SK-N-SH (cell line): ENCODE results near the gene PMEPA1. TPM values are rescaled to one million over a fixed set of nuclear protein-coding genes. Genes with fewer than 3 reads are reported as not detected.
A peak's percentile ranks its signal among the peaks of the same experiment; 100 is the strongest.

Experiments used
- CTCF ChIA-PET: fragments of 300-600, 350-600 bp; formaldehyde crosslinking; extraction: SDS; loops from one replicate; lab custom pipeline; 2021; lab: Yijun Ruan, JAX
- POLR2A ChIA-PET: fragments of 350-600 bp; sonication (Branson Sonifier 250); formaldehyde crosslinking; extraction: SDS; loops from one replicate; lab custom pipeline; 2020; ENCODE audit warnings: antibody characterized with exemption, inconsistent platforms; lab: Yijun Ruan, JAX
- DNase-seq: peaks from one replicate; pipeline ENCODE4 v3.0.0; 2012
- H2AFZ ChIP-seq: fragments of 200-600 bp; sonication (generic); 2 replicates; pipeline ENCODE4 v1.8.1; 2016; ENCODE audit warnings: antibody characterized with exemption, mild to moderate bottlenecking, low read depth
- H3F3A ChIP-seq: fragments of 200-600 bp; sonication (generic); replicated peaks from 2 replicates; pipeline ENCODE3; 2016; ENCODE audit warnings: antibody characterized with exemption, mild to moderate bottlenecking; ENCODE audit not compliant: insufficient read depth
- H3K27ac ChIP-seq, 2 experiments: fragments of 200-500 bp in 1 of 2; fragments of 200-600 bp in 1 of 2; sonication (Bioruptor generic) in 1 of 2; sonication (generic), shearing (Covaris generic) in 1 of 2; 2 replicates each; pipeline versions ENCODE4 v1.5.1 to v1.6.1; 2014 to 2016; ENCODE audit warnings: low read depth in 2 of 2, inconsistent platforms in 1 of 2, low read length in 1 of 2, mild to moderate bottlenecking in 1 of 2, mixed read lengths in 1 of 2
- H3K27me3 ChIP-seq: fragments of 200-600 bp; sonication (generic), shearing (Covaris generic); 2 replicates; pipeline ENCODE4 v1.6.1; 2016; ENCODE audit warnings: mixed run types; ENCODE audit not compliant: insufficient read depth
- H3K36me3 ChIP-seq, 2 experiments: fragments of 200-500 bp in 1 of 2; fragments of 200-600 bp in 1 of 2; sonication (Bioruptor generic) in 1 of 2; sonication (generic) in 1 of 2; replicated peaks in 1 of 2; 2 replicates each; pipeline versions ENCODE3 to v1.5.1; 2014 to 2016; ENCODE audit warnings: low read length in 1 of 2, mild to moderate bottlenecking in 1 of 2; ENCODE audit not compliant: insufficient read depth in 2 of 2, control insufficient read depth in 1 of 2
- H3K4me1 ChIP-seq, 2 experiments: fragments of 200-500 bp in 1 of 2; fragments of 200-600 bp in 1 of 2; sonication (Bioruptor generic) in 1 of 2; sonication (generic), shearing (Covaris generic) in 1 of 2; 2 replicates each; pipeline versions ENCODE4 v1.5.1 to v1.6.1; 2014 to 2016; ENCODE audit warnings: low read depth in 1 of 2, low read length in 1 of 2, mixed run types in 1 of 2; ENCODE audit not compliant: insufficient read depth in 2 of 2, control insufficient read depth in 1 of 2
- H3K4me2 ChIP-seq: fragments of 200-600 bp; sonication (generic), shearing (Covaris generic); 2 replicates; pipeline ENCODE4 v1.6.1; 2017; ENCODE audit warnings: mixed run types
- H3K4me3 ChIP-seq, 2 experiments: fragments of 200-500 bp in 1 of 2; fragments of 200-600 bp in 1 of 2; sonication (Bioruptor generic) in 1 of 2; sonication (generic), shearing (Covaris generic) in 1 of 2; 2 replicates each; pipeline versions ENCODE4 v1.5.1 to v1.8.1; 2014 to 2016; ENCODE audit warnings: low read depth in 2 of 2, inconsistent platforms in 1 of 2, low read length in 1 of 2, mild to moderate bottlenecking in 1 of 2, mixed read lengths in 1 of 2, moderate library complexity in 1 of 2
- H3K79me2 ChIP-seq: fragments of 200-600 bp; sonication (generic); 2 replicates; pipeline ENCODE4 v1.8.1; 2017; ENCODE audit warnings: mild to moderate bottlenecking; ENCODE audit not compliant: insufficient read depth
- H3K9ac ChIP-seq: fragments of 200-600 bp; sonication (generic); 2 replicates; pipeline ENCODE4 v1.6.1; 2017; ENCODE audit warnings: mixed run types
- H3K9me2 ChIP-seq: fragments of 200-600 bp; sonication (generic); 2 replicates; pipeline ENCODE4 v1.6.1; 2017; ENCODE audit warnings: mixed run types
- H3K9me3 ChIP-seq: fragments of 200-600 bp; sonication (generic); 2 replicates; pipeline ENCODE4 v1.6.1; 2017; ENCODE audit warnings: mixed run types, mild to moderate bottlenecking, moderate library complexity
- H4K20me1 ChIP-seq: fragments of 200-600 bp; sonication (generic); 2 replicates; pipeline ENCODE4 v1.6.1; 2017; ENCODE audit warnings: mild to moderate bottlenecking, mixed run types; ENCODE audit not compliant: insufficient read depth
- ELF1 ChIP-seq: IDR thresholded peaks from 2 replicates; pipeline ENCODE4 v1.4.0; 2012
- FOXJ3 ChIP-seq: sonication (generic); formaldehyde crosslinking; IDR thresholded peaks from 2 replicates; pipeline ENCODE4 v1.5.1; 2020; ENCODE audit warnings: mild to moderate bottlenecking, missing genetic modification reagents
- FOXM1 ChIP-seq: IDR thresholded peaks from 2 replicates; pipeline ENCODE4 v1.4.0; 2012; ENCODE audit warnings: low read depth, mild to moderate bottlenecking
- GABPA ChIP-seq: IDR thresholded peaks from 2 replicates; pipeline ENCODE4 v1.4.0; 2012; ENCODE audit warnings: low read depth, mild to moderate bottlenecking
- GATA2 ChIP-seq: sonication (generic); formaldehyde crosslinking; IDR thresholded peaks from 2 replicates; pipeline ENCODE4 v1.5.0; 2020; ENCODE audit warnings: mild to moderate bottlenecking, missing genetic modification reagents
- NFIC ChIP-seq: IDR thresholded peaks from 2 replicates; pipeline ENCODE4 v1.4.0; 2012; ENCODE audit warnings: borderline replicate concordance
- RCOR1 ChIP-seq: fragments of 150-350 bp; IDR thresholded peaks from 2 replicates; pipeline ENCODE4 v1.6.1; 2017; ENCODE audit warnings: antibody characterized with exemption, low read length
- RFX5 ChIP-seq: IDR thresholded peaks from 2 replicates; pipeline ENCODE4 v1.6.1; 2012; ENCODE audit warnings: mild to moderate bottlenecking, improper control_type of control experiment, low read length
- RXRA ChIP-seq: IDR thresholded peaks from 2 replicates; pipeline ENCODE4 v1.4.0; 2012; ENCODE audit warnings: low read depth, mild to moderate bottlenecking, borderline replicate concordance
- SIN3A ChIP-seq: IDR thresholded peaks from 2 replicates; pipeline ENCODE4 v1.6.1; 2012; ENCODE audit warnings: low read depth, mild to moderate bottlenecking, low read length, moderate library complexity, borderline replicate concordance
- TAF1 ChIP-seq: IDR thresholded peaks from 2 replicates; pipeline ENCODE4 v1.6.1; 2012; ENCODE audit warnings: low read depth, mild to moderate bottlenecking, low read length, moderate library complexity, borderline replicate concordance
- TCF12 ChIP-seq: IDR thresholded peaks from 2 replicates; pipeline ENCODE4 v1.4.0; 2012
- TEAD4 ChIP-seq: IDR thresholded peaks from 2 replicates; pipeline ENCODE4 v1.4.0; 2012; ENCODE audit warnings: mild to moderate bottlenecking, borderline replicate concordance; ENCODE audit not compliant: insufficient read depth
- WGBS: methylation state at CpG from one replicate; pipeline ENCODE4 v1.1.6; 2017; ENCODE audit warnings: low lambda C conversion rate; 5-methylcytosine and 5-hydroxymethylcytosine counted together
- polyA plus RNA-seq, 3 experiments: library from polyadenylated mRNA; depleted of rRNA; stranded (reverse); fragments of >200 nt; gene quantifications; 2 replicates each; pipeline ENCODE4 v1.2.3, GENCODE V29; 2012
- TF ChIP-seq, protein P1 (sequence below): fragments of 200-600 bp; sonication (generic); IDR thresholded peaks from 2 replicates; pipeline ENCODE4 v1.6.1; 2017; ENCODE audit warnings: antibody characterized with exemption, mild to moderate bottlenecking, moderate library complexity
- TF ChIP-seq, protein P2 (sequence below): IDR thresholded peaks from 2 replicates; pipeline ENCODE4 v1.6.1; 2012; ENCODE audit warnings: mild to moderate bottlenecking, low read depth, low read length, moderate library complexity
- TF ChIP-seq, protein P3 (sequence below): fragments of 150-350 bp; IDR thresholded peaks from 2 replicates; pipeline ENCODE4 v1.6.1; 2016; ENCODE audit warnings: mild to moderate bottlenecking, low read depth, low read length
- TF ChIP-seq, protein P4 (sequence below): IDR thresholded peaks from 2 replicates; pipeline ENCODE4 v1.4.0; 2012; ENCODE audit warnings: low read depth

PMEPA1 gene
- polyA plus RNA-seq, 1 of the 3 experiments (the other 2 are of a cell fraction) = 7.1 TPM

DNA sequence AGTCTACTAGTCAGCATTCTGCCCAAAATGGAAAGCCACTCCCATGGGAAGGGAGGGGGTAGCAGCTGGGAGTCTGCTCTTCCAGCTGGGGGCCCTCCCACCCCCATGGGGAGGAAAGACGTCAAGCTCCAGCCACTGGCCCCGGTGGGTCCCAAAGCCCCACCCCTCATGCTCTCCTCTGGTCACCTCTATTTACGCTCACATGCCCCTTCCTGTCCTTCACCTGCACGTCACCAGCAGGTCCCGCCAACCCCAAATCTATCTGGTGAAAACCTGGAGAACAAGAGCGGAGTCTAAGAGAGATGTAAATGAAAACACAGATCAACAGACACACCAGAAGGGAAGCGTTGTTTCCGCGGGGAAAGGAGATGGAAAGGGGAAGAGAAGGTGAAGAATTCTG is 59.5 kb downstream of the PMEPA1 start (continued):
- TF ChIP-seq, protein P1, sequence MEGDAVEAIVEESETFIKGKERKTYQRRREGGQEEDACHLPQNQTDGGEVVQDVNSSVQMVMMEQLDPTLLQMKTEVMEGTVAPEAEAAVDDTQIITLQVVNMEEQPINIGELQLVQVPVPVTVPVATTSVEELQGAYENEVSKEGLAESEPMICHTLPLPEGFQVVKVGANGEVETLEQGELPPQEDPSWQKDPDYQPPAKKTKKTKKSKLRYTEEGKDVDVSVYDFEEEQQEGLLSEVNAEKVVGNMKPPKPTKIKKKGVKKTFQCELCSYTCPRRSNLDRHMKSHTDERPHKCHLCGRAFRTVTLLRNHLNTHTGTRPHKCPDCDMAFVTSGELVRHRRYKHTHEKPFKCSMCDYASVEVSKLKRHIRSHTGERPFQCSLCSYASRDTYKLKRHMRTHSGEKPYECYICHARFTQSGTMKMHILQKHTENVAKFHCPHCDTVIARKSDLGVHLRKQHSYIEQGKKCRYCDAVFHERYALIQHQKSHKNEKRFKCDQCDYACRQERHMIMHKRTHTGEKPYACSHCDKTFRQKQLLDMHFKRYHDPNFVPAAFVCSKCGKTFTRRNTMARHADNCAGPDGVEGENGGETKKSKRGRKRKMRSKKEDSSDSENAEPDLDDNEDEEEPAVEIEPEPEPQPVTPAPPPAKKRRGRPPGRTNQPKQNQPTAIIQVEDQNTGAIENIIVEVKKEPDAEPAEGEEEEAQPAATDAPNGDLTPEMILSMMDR = no peak

DNA sequence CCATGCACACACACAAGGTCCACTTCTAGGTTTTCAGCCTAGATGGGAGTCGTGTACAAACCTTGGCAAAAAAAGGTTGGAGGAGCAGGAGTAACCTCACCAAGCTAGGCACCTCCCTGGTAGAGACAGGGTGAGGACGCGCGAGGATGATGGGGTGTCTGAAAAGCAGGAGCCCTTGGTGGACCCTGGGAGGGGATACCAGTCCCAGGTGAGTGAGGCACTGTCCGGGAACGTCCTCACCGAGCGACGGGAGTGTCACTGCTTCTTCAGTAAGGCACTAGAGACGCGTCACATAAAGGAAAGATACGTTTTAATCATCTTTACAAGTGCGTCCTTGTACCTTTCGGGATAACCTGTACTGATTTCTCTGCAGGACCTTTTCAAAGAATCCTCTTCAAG is 60.2 kb downstream of the PMEPA1 start:
- 96% methylated on average over 14 of the region's 14 CpGs for WGBS
- CTCF ChIA-PET = interaction anchor here (1.4 to 2.2 kb wide), 4 partner anchors 16 to 437 kb away, joined by 3 to 12 read pairs (median 4); no protein-coding TSS in a partner anchor

DNA sequence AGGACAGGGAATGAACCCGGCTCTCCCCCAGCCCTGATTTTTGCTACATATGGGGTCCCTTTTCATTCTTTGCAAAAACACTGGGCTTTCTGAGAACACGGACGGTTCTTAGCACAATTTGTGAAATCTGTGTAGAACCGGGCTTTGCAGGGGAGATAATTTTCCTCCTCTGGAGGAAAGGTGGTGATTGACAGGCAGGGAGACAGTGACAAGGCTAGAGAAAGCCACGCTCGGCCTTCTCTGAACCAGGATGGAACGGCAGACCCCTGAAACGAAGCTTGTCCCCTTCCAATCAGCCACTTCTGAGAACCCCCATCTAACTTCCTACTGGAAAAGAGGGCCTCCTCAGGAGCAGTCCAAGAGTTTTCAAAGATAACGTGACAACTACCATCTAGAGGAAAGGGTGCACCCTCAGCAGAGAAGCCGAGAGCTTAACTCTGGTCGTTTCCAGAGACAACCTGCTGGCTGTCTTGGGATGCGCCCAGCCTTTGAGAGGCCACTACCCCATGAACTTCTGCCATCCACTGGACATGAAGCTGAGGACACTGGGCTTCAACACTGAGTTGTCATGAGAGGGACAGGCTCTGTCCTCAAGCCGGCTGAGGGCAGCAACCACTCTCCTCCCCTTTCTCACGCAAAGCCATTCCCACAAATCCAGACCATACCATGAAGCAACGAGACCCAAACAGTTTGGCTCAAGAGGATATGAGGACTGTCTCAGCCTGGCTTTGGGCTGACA is 60.8 kb downstream of the PMEPA1 start:
- peaks cover 7 to 45% of the 10 kb centered on the region in 2 experiments for H3K36me3 ChIP-seq
- no peak overlapping the region for H3K9ac ChIP-seq
- no peaks in the 10 kb centered on the region for H3K27me3 ChIP-seq
- H3K79me2 ChIP-seq = no peaks in the 10 kb centered on the region
- ChIA-PET POLR2A (no interaction called here), CTCF (interaction anchor here (1.0 to 2.2 kb wide), 6 partner anchors 16 to 531 kb away, joined by 3 to 12 read pairs (median 5); no protein-coding TSS in a partner anchor)
- H3K4me2 ChIP-seq = no peak overlapping the region
- H3K4me3 ChIP-seq = no peak overlapping the region
- no peaks in the 10 kb centered on the region for H3F3A ChIP-seq
- peaks cover 6% of the 10 kb centered on the region for H4K20me1 ChIP-seq
- H3K4me1 ChIP-seq = no peaks in the 10 kb centered on the region; a peak in 1 of 4 replicates
- WGBS = 95% methylated on average over 13 of the region's 15 CpGs
- H2AFZ ChIP-seq = no peak overlapping the region
- no peaks in the 10 kb centered on the region for H3K9me3 ChIP-seq
- H3K27ac ChIP-seq = no peak overlapping the region
- no peaks in the 10 kb centered on the region for H3K9me2 ChIP-seq
- peak; percentile 9 for DNase-seq
- TF ChIP-seq SIN3A (no peak), RXRA (no peak), GABPA (no peak), RCOR1 (no peak), FOXJ3 (CRISPR knock-in tag) (no peak), TCF12 (no peak), ELF1 (no peak)
- TF ChIP-seq, protein P1 = no peak
- TF ChIP-seq, protein P2, sequence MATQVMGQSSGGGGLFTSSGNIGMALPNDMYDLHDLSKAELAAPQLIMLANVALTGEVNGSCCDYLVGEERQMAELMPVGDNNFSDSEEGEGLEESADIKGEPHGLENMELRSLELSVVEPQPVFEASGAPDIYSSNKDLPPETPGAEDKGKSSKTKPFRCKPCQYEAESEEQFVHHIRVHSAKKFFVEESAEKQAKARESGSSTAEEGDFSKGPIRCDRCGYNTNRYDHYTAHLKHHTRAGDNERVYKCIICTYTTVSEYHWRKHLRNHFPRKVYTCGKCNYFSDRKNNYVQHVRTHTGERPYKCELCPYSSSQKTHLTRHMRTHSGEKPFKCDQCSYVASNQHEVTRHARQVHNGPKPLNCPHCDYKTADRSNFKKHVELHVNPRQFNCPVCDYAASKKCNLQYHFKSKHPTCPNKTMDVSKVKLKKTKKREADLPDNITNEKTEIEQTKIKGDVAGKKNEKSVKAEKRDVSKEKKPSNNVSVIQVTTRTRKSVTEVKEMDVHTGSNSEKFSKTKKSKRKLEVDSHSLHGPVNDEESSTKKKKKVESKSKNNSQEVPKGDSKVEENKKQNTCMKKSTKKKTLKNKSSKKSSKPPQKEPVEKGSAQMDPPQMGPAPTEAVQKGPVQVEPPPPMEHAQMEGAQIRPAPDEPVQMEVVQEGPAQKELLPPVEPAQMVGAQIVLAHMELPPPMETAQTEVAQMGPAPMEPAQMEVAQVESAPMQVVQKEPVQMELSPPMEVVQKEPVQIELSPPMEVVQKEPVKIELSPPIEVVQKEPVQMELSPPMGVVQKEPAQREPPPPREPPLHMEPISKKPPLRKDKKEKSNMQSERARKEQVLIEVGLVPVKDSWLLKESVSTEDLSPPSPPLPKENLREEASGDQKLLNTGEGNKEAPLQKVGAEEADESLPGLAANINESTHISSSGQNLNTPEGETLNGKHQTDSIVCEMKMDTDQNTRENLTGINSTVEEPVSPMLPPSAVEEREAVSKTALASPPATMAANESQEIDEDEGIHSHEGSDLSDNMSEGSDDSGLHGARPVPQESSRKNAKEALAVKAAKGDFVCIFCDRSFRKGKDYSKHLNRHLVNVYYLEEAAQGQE = no peak
- TF ChIP-seq, protein P3, sequence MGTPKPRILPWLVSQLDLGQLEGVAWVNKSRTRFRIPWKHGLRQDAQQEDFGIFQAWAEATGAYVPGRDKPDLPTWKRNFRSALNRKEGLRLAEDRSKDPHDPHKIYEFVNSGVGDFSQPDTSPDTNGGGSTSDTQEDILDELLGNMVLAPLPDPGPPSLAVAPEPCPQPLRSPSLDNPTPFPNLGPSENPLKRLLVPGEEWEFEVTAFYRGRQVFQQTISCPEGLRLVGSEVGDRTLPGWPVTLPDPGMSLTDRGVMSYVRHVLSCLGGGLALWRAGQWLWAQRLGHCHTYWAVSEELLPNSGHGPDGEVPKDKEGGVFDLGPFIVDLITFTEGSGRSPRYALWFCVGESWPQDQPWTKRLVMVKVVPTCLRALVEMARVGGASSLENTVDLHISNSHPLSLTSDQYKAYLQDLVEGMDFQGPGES = no peak

More for the DNA sequence above, 60.2 kb downstream of the PMEPA1 start:
- TF ChIP-seq TEAD4 (no peak), NFIC (no peak), TAF1 (no peak), RCOR1 (no peak), RFX5 (no peak), FOXJ3 (CRISPR knock-in tag) (no peak), GATA2 (CRISPR knock-in tag) (no peak), FOXM1 (no peak)
- TF ChIP-seq, protein P4, sequence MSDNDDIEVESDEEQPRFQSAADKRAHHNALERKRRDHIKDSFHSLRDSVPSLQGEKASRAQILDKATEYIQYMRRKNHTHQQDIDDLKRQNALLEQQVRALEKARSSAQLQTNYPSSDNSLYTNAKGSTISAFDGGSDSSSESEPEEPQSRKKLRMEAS = no peak
- Histone ChIP-seq H3K4me2 (no peak overlapping the region), H3K36me3 (peaks cover 7 to 45% of the 10 kb centered on the region in 2 experiments), H3K9ac (no peak overlapping the region), H3K27ac (no peak overlapping the region), H3K79me2 (no peaks in the 10 kb centered on the region), H3F3A (no peaks in the 10 kb centered on the region), H4K20me1 (peaks cover 7% of the 10 kb centered on the region), H3K9me2 (no peaks in the 10 kb centered on the region), H2AFZ (no peak overlapping the region), H3K4me1 (peaks cover 0 to 3% of the 10 kb centered on the region in 2 experiments; a peak in 1 of 4 replicates), H3K9me3 (no peaks in the 10 kb centered on the region), H3K27me3 (no peaks in the 10 kb centered on the region), H3K4me3 (no peak overlapping the region)
- POLR2A ChIA-PET = no interaction called here
- DNase-seq = no peak
